H9 (cell line): ENCODE measurements around the gene CIT. TPM values are rescaled to one million over a fixed set of nuclear protein-coding genes. Genes with fewer than 3 reads are reported as not detected.

Experiments used
- DNase-seq: peaks from one replicate; pipeline ENCODE4 v3.0.0-alpha.2; 2017
- H2AFZ ChIP-seq: one replicate; pipeline ENCODE4 v1.6.1; 2013; ENCODE audit warnings: mild to moderate bottlenecking, low read length, control low read depth, moderate library complexity
- H2AK5ac ChIP-seq: 2 replicates; pipeline ENCODE4 v1.6.1; 2013; ENCODE audit warnings: low read length, control low read depth, mixed read lengths; ENCODE audit not compliant: insufficient read length
- H2BK120ac ChIP-seq: one replicate; pipeline ENCODE4 v1.6.1; 2013; ENCODE audit warnings: low read depth, mild to moderate bottlenecking, low read length, control low read depth, inconsistent platforms; ENCODE audit not compliant: poor library complexity, severe bottlenecking
- H2BK12ac ChIP-seq: 2 replicates; pipeline ENCODE4 v1.6.1; 2013; ENCODE audit warnings: low read length, control low read depth, mixed read lengths, low read depth; ENCODE audit not compliant: insufficient read length
- H2BK15ac ChIP-seq: 2 replicates; pipeline ENCODE4 v1.6.1; 2013; ENCODE audit warnings: low read depth, low read length, control low read depth
- H2BK20ac ChIP-seq: one replicate; pipeline ENCODE4 v1.6.1; 2013; ENCODE audit warnings: low read depth, mild to moderate bottlenecking, low read length, control low read depth, inconsistent platforms; ENCODE audit not compliant: poor library complexity, severe bottlenecking
- H2BK5ac ChIP-seq: 2 replicates; pipeline ENCODE4 v1.6.1; 2013; ENCODE audit warnings: low read length, control low read depth, mixed read lengths; ENCODE audit not compliant: insufficient read length
- H3K14ac ChIP-seq: 2 replicates; pipeline ENCODE4 v1.6.1; 2013; ENCODE audit warnings: low read length, control low read depth; ENCODE audit not compliant: insufficient read depth
- H3K18ac ChIP-seq: 2 replicates; pipeline ENCODE4 v1.6.1; 2013; ENCODE audit warnings: low read depth, mild to moderate bottlenecking, mixed read lengths, low read length, control low read depth; ENCODE audit not compliant: insufficient read length
- H3K23ac ChIP-seq: 2 replicates; pipeline ENCODE4 v1.6.1; 2013; ENCODE audit warnings: low read length, control low read depth, mixed read lengths, low read depth; ENCODE audit not compliant: insufficient read length
- H3K23me2 ChIP-seq: 2 replicates; pipeline ENCODE4 v1.6.1; 2013; ENCODE audit warnings: low read depth, mild to moderate bottlenecking, mixed read lengths, low read length, control low read depth; ENCODE audit not compliant: insufficient read length, poor library complexity, severe bottlenecking
- H3K27ac ChIP-seq: 2 replicates; pipeline ENCODE4 v1.5.1; 2013; ENCODE audit warnings: low read length, control low read depth, mixed read lengths, low read depth; ENCODE audit not compliant: insufficient read length
- H3K27me3 ChIP-seq: 2 replicates; pipeline ENCODE4 v1.6.1; 2013; ENCODE audit warnings: low read length, control low read depth, inconsistent platforms; ENCODE audit not compliant: insufficient read depth
- H3K4ac ChIP-seq: 2 replicates; pipeline ENCODE4 v1.6.1; 2013; ENCODE audit warnings: low read depth, mild to moderate bottlenecking, control low read depth, inconsistent platforms, low read length, moderate library complexity
- H3K4me1 ChIP-seq: 2 replicates; pipeline ENCODE4 v1.6.1; 2013; ENCODE audit warnings: low read length, control low read depth, inconsistent platforms; ENCODE audit not compliant: insufficient read depth
- H3K4me2 ChIP-seq: 2 replicates; pipeline ENCODE4 v1.6.1; 2013; ENCODE audit warnings: low read length, control low read depth, mixed read lengths; ENCODE audit not compliant: insufficient read length, insufficient read depth
- H3K56ac ChIP-seq: 2 replicates; pipeline ENCODE4 v1.6.1; 2013; ENCODE audit warnings: low read depth, mild to moderate bottlenecking, mixed read lengths, low read length, control low read depth; ENCODE audit not compliant: insufficient read length
- H3K79me1 ChIP-seq: 2 replicates; pipeline ENCODE4 v1.6.1; 2013; ENCODE audit warnings: low read depth, mild to moderate bottlenecking, moderate library complexity, low read length, control low read depth, inconsistent platforms; ENCODE audit not compliant: insufficient read depth, poor library complexity, severe bottlenecking
- H3K79me2 ChIP-seq: 2 replicates; pipeline ENCODE4 v1.6.1; 2013; ENCODE audit warnings: low read length, control low read depth, inconsistent platforms; ENCODE audit not compliant: insufficient read depth
- H3K9ac ChIP-seq: 2 replicates; pipeline ENCODE4 v1.6.1; 2013; ENCODE audit warnings: low read length, control low read depth, mixed read lengths; ENCODE audit not compliant: insufficient read length; ENCODE audit errors: extremely low read depth
- H3K9me3 ChIP-seq: one replicate; pipeline ENCODE4 v1.6.1; 2013; ENCODE audit warnings: low read depth, low read length, inconsistent platforms; ENCODE audit not compliant: control insufficient read depth
- H3T11ph ChIP-seq: one replicate; pipeline ENCODE4 v1.6.1; 2013; ENCODE audit warnings: mild to moderate bottlenecking, low read length, control low read depth, inconsistent platforms
- H4K20me1 ChIP-seq: one replicate; pipeline ENCODE4 v1.6.1; 2013; ENCODE audit not compliant: control insufficient read depth, insufficient read length, insufficient read depth
- H4K5ac ChIP-seq: 2 replicates; pipeline ENCODE4 v1.6.1; 2013; ENCODE audit warnings: low read depth, mild to moderate bottlenecking, mixed read lengths, low read length, control low read depth; ENCODE audit not compliant: insufficient read length
- H4K8ac ChIP-seq: replicated peaks from 2 replicates; pipeline ENCODE4 v1.6.1; 2013; ENCODE audit warnings: low read length, control low read depth, mixed read lengths, low read depth; ENCODE audit not compliant: insufficient read length
- H4K91ac ChIP-seq: 2 replicates; pipeline ENCODE4 v1.6.1; 2013; ENCODE audit warnings: low read depth, mild to moderate bottlenecking, moderate library complexity, mixed read lengths, low read length, control low read depth; ENCODE audit not compliant: insufficient read length
- H3K27ac Mint-ChIP-seq, 3 experiments: 2 replicates in 2 of 3; 3 replicates in 1 of 3; pipeline ENCODE4 v1.8.0; 2020 to 2021; ENCODE audit warnings: mixed read lengths in 3 of 3, mild to moderate bottlenecking in 1 of 3, moderate library complexity in 1 of 3
- H3K27me3 Mint-ChIP-seq: 2 replicates; pipeline ENCODE4 v1.8.0; 2021; ENCODE audit warnings: low read depth, mild to moderate bottlenecking, moderate library complexity, mixed read lengths
- H3K36me3 Mint-ChIP-seq, 3 experiments: 2 replicates in 2 of 3; 3 replicates in 1 of 3; pipeline ENCODE4 v1.8.0; 2020 to 2021; ENCODE audit warnings: low read depth in 3 of 3, mixed read lengths in 3 of 3; ENCODE audit not compliant: insufficient read depth in 1 of 3
- H3K4me1 Mint-ChIP-seq, 2 experiments: 2 replicates each; pipeline ENCODE4 v1.8.0; 2020; ENCODE audit warnings: mixed read lengths in 2 of 2
- H3K4me3 Mint-ChIP-seq, 2 experiments: 2 replicates in 1 of 2; 3 replicates in 1 of 2; pipeline ENCODE4 v1.8.0; 2020 to 2021; ENCODE audit warnings: mild to moderate bottlenecking in 2 of 2, mixed read lengths in 2 of 2, moderate library complexity in 1 of 2
- H3K9me3 Mint-ChIP-seq, 2 experiments: 2 replicates in 1 of 2; 3 replicates in 1 of 2; pipeline ENCODE4 v1.8.0; 2020; ENCODE audit warnings: mild to moderate bottlenecking in 2 of 2, mixed read lengths in 2 of 2, moderate library complexity in 1 of 2
- CTCF ChIP-seq: fragments of 200-600 bp; sonication (generic); conservative IDR thresholded peaks from 3 replicates; pipeline ENCODE4 v1.8.0; 2021; ENCODE audit warnings: antibody characterized with exemption, mild to moderate bottlenecking
- total RNA-seq: library from RNA; stranded (reverse); gene quantifications from 2 replicates; pipeline ENCODE4 v1.2.1, GENCODE V29; 2021

Gene CIT
- total RNA-seq, 1 experiment from 2014 or later = 55.3 TPM

GRCh38 chr12:119807380-119807779, 69.7 kb downstream of the CIT start:
- no peak overlapping the region for H3K18ac ChIP-seq
- H3K4me1 Mint-ChIP-seq = peaks cover 22 to 26% of the 10 kb centered on the region in 2 experiments

More at GRCh38 chr12:119807380-119807779, 69.7 kb downstream of the CIT start:
- Histone ChIP-seq H3K14ac (no peak overlapping the region), H2BK20ac (no peak overlapping the region), H3K4ac (no peak overlapping the region), H3K56ac (no peak overlapping the region), H3K4me2 (no peak overlapping the region), H4K20me1 (no peaks in the 10 kb centered on the region), H2AFZ (no peak overlapping the region), H3K79me2 (no peaks in the 10 kb centered on the region), H3K9ac (no peak overlapping the region), H4K8ac (no peak overlapping the region), H3K9me3 (no peaks in the 10 kb centered on the region), H3K23me2 (peaks cover 6% of the 10 kb centered on the region), H2BK120ac (no peak overlapping the region), H3K4me1 (peaks cover 4% of the 10 kb centered on the region; the same call in 1 of the 2 replicates), H2AK5ac (no peak overlapping the region), H2BK12ac (no peak overlapping the region), H3K27ac (no peak overlapping the region), H3K27me3 (no peaks in the 10 kb centered on the region), H3K79me1 (no peaks in the 10 kb centered on the region), H3T11ph (no peak overlapping the region), H4K91ac (no peak overlapping the region), H3K23ac (no peak overlapping the region), H4K5ac (no peak overlapping the region), H2BK5ac (no peak overlapping the region), H2BK15ac (no peak overlapping the region)
- Mint-ChIP-seq H3K27me3 (no peaks in the 10 kb centered on the region), H3K4me3 (no peak overlapping the region), H3K27ac (no peak overlapping the region), H3K36me3 (peaks cover 27 to 41% (median 40%) of the 10 kb centered on the region in 3 experiments), H3K9me3 (peaks cover 10 to 17% of the 10 kb centered on the region in 2 experiments; a peak in 3 of 5 replicates)
- no peak for DNase-seq
- TF ChIP-seq CTCF = no peak
